Stomach (tissue), 4 donors: ENCODE measurements around the gene ZNF646.

Experiments
- POLR2A ChIP-seq, 4 donors: fragments of 450-650 bp; IDR thresholded peaks; one replicate each; pipeline ENCODE4 v1.6.1; 2016; ENCODE audit warnings: antibody characterized with exemption in 4 of 4, control low read depth in 2 of 4, mild to moderate bottlenecking in 1 of 4, moderate library complexity in 1 of 4
- POLR2AphosphoS5 ChIP-seq, 3 donors: sonication (generic); formaldehyde crosslinking; IDR thresholded peaks; one replicate each; pipeline ENCODE4 v1.6.1; 2016; ENCODE audit warnings: antibody characterized with exemption in 3 of 3
- TF ChIP-seq, protein P1 (sequence below), 7 experiments: fragments of 450-650 bp in 4 of 7; fragments of 200-600 bp in 3 of 7; sonication (generic) in 3 of 7; IDR thresholded peaks; one replicate each; pipeline ENCODE4 v1.5.1; 2016 to 2019; ENCODE audit warnings: antibody characterized with exemption in 7 of 7, control low read depth in 2 of 7, mild to moderate bottlenecking in 1 of 7

GRCh38 chr16:31092330-31092729 is 18.1 kb downstream of the ZNF646 start:
- TF ChIP-seq, protein P1, sequence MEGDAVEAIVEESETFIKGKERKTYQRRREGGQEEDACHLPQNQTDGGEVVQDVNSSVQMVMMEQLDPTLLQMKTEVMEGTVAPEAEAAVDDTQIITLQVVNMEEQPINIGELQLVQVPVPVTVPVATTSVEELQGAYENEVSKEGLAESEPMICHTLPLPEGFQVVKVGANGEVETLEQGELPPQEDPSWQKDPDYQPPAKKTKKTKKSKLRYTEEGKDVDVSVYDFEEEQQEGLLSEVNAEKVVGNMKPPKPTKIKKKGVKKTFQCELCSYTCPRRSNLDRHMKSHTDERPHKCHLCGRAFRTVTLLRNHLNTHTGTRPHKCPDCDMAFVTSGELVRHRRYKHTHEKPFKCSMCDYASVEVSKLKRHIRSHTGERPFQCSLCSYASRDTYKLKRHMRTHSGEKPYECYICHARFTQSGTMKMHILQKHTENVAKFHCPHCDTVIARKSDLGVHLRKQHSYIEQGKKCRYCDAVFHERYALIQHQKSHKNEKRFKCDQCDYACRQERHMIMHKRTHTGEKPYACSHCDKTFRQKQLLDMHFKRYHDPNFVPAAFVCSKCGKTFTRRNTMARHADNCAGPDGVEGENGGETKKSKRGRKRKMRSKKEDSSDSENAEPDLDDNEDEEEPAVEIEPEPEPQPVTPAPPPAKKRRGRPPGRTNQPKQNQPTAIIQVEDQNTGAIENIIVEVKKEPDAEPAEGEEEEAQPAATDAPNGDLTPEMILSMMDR (IDR thresholded peaks at IDR 0.05), result no peak
- no peak for TF ChIP-seq POLR2AphosphoS5 (IDR thresholded peaks at IDR 0.05)
- TF ChIP-seq POLR2A (IDR thresholded peaks at IDR 0.05), result no peak
